ENCODE data around the gene ADAMTS13. TPM values are rescaled to one million over a fixed set of nuclear protein-coding genes. Genes with fewer than 3 reads are reported as not detected.

ADAMTS13 gene
- total and polyA plus RNA-seq, 9 of the 15 experiments (the other 6 are each of a cell fraction or from before 2014, with no cell fraction given): 0.03 to 0.20 (median 0.04) TPM; not detected in 4

DNA sequence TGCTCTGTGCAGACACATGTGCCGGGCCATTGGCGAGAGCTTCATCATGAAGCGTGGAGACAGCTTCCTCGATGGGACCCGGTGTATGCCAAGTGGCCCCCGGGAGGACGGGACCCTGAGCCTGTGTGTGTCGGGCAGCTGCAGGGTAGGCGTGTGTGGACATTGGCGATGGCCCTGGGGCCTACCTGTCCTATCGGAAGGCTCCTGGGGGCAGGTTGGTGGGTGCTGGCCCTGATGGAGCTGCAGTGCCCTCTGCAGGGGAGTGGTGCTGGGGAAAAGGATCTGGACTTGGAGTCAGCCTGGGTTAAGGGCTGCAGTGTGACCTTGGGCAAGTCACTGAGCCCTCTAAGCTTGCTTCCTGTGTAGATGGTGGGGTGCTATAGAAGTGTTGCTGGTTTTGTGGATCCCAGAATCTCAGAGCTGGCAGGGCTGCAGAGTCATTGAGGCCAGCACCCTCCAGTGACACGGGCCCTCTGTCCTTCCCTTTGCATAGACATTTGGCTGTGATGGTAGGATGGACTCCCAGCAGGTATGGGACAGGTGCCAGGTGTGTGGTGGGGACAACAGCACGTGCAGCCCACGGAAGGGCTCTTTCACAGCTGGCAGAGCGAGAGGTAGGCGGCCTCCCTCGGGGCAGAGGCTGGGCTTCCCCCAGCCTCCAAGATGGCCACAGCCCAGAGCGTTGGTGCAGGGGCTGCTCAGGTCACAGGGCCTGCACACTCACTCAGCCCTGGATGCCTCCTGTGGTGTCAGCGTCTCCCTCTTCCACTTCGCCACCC, 15.8 kb downstream of the ADAMTS13 start (continued):
- TF ChIP-seq, protein P1, sequence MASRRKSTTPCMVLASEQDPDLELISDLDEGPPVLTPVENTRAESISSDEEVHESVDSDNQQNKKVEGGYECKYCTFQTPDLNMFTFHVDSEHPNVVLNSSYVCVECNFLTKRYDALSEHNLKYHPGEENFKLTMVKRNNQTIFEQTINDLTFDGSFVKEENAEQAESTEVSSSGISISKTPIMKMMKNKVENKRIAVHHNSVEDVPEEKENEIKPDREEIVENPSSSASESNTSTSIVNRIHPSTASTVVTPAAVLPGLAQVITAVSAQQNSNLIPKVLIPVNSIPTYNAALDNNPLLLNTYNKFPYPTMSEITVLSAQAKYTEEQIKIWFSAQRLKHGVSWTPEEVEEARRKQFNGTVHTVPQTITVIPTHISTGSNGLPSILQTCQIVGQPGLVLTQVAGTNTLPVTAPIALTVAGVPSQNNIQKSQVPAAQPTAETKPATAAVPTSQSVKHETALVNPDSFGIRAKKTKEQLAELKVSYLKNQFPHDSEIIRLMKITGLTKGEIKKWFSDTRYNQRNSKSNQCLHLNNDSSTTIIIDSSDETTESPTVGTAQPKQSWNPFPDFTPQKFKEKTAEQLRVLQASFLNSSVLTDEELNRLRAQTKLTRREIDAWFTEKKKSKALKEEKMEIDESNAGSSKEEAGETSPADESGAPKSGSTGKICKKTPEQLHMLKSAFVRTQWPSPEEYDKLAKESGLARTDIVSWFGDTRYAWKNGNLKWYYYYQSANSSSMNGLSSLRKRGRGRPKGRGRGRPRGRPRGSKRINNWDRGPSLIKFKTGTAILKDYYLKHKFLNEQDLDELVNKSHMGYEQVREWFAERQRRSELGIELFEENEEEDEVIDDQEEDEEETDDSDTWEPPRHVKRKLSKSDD (conservative IDR thresholded peaks at IDR 0.05; ENCODE audit: low read length): no peak
- TF ChIP-seq STAG1 (CRISPR knock-in tag; IDR thresholded peaks at IDR 0.05; ENCODE audit: borderline replicate concordance) (peak; percentile 15; the same call in 1 of the 2 replicates), HMGN3 (IDR thresholded peaks at IDR 0.05; ENCODE audit: borderline replicate concordance, extremely low read depth, insufficient read length, low read depth, low read length) (no peak), KAT8 (IDR thresholded peaks at IDR 0.05; ENCODE audit: low read depth) (no peak), CEBPG (CRISPR knock-in tag; IDR thresholded peaks at IDR 0.05) (no peak), CEBPG (tag; conservative IDR thresholded peaks at IDR 0.05 in 1 of 2, IDR thresholded peaks at IDR 0.05 in 1 of 2) (no peak), PHTF2 (CRISPR knock-in tag; IDR thresholded peaks at IDR 0.05) (no peak), BRCA1 (IDR thresholded peaks at IDR 0.05) (no peak), BRCA1 (CRISPR knock-in tag; IDR thresholded peaks at IDR 0.05) (no peak), RBFOX2 (IDR thresholded peaks at IDR 0.05; ENCODE audit: low read depth, low read length) (no peak), MEF2D (tag; conservative IDR thresholded peaks at IDR 0.05; ENCODE audit: low read depth) (no peak)
- TF ChIP-seq, protein P2, sequence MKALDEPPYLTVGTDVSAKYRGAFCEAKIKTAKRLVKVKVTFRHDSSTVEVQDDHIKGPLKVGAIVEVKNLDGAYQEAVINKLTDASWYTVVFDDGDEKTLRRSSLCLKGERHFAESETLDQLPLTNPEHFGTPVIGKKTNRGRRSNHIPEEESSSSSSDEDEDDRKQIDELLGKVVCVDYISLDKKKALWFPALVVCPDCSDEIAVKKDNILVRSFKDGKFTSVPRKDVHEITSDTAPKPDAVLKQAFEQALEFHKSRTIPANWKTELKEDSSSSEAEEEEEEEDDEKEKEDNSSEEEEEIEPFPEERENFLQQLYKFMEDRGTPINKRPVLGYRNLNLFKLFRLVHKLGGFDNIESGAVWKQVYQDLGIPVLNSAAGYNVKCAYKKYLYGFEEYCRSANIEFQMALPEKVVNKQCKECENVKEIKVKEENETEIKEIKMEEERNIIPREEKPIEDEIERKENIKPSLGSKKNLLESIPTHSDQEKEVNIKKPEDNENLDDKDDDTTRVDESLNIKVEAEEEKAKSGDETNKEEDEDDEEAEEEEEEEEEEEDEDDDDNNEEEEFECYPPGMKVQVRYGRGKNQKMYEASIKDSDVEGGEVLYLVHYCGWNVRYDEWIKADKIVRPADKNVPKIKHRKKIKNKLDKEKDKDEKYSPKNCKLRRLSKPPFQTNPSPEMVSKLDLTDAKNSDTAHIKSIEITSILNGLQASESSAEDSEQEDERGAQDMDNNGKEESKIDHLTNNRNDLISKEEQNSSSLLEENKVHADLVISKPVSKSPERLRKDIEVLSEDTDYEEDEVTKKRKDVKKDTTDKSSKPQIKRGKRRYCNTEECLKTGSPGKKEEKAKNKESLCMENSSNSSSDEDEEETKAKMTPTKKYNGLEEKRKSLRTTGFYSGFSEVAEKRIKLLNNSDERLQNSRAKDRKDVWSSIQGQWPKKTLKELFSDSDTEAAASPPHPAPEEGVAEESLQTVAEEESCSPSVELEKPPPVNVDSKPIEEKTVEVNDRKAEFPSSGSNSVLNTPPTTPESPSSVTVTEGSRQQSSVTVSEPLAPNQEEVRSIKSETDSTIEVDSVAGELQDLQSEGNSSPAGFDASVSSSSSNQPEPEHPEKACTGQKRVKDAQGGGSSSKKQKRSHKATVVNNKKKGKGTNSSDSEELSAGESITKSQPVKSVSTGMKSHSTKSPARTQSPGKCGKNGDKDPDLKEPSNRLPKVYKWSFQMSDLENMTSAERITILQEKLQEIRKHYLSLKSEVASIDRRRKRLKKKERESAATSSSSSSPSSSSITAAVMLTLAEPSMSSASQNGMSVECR (CRISPR knock-in tag; IDR thresholded peaks at IDR 0.05): no peak
- TF ChIP-seq, protein P3, sequence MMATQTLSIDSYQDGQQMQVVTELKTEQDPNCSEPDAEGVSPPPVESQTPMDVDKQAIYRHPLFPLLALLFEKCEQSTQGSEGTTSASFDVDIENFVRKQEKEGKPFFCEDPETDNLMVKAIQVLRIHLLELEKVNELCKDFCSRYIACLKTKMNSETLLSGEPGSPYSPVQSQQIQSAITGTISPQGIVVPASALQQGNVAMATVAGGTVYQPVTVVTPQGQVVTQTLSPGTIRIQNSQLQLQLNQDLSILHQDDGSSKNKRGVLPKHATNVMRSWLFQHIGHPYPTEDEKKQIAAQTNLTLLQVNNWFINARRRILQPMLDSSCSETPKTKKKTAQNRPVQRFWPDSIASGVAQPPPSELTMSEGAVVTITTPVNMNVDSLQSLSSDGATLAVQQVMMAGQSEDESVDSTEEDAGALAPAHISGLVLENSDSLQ (IDR thresholded peaks at IDR 0.05): no peak
- TF ChIP-seq, protein P4, sequence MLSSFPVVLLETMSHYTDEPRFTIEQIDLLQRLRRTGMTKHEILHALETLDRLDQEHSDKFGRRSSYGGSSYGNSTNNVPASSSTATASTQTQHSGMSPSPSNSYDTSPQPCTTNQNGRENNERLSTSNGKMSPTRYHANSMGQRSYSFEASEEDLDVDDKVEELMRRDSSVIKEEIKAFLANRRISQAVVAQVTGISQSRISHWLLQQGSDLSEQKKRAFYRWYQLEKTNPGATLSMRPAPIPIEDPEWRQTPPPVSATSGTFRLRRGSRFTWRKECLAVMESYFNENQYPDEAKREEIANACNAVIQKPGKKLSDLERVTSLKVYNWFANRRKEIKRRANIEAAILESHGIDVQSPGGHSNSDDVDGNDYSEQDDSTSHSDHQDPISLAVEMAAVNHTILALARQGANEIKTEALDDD (IDR thresholded peaks at IDR 0.05): no peak
